ENCODE measurements around the gene C6orf89. TPM values are rescaled to one million over a fixed set of nuclear protein-coding genes. Genes with fewer than 3 reads are reported as not detected.

Gene C6orf89, protein sequence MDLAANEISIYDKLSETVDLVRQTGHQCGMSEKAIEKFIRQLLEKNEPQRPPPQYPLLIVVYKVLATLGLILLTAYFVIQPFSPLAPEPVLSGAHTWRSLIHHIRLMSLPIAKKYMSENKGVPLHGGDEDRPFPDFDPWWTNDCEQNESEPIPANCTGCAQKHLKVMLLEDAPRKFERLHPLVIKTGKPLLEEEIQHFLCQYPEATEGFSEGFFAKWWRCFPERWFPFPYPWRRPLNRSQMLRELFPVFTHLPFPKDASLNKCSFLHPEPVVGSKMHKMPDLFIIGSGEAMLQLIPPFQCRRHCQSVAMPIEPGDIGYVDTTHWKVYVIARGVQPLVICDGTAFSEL
- 10 to 100 TPM; 26.8 to 54.2 (median 43.8) TPM for polyA plus RNA-seq

DNA sequence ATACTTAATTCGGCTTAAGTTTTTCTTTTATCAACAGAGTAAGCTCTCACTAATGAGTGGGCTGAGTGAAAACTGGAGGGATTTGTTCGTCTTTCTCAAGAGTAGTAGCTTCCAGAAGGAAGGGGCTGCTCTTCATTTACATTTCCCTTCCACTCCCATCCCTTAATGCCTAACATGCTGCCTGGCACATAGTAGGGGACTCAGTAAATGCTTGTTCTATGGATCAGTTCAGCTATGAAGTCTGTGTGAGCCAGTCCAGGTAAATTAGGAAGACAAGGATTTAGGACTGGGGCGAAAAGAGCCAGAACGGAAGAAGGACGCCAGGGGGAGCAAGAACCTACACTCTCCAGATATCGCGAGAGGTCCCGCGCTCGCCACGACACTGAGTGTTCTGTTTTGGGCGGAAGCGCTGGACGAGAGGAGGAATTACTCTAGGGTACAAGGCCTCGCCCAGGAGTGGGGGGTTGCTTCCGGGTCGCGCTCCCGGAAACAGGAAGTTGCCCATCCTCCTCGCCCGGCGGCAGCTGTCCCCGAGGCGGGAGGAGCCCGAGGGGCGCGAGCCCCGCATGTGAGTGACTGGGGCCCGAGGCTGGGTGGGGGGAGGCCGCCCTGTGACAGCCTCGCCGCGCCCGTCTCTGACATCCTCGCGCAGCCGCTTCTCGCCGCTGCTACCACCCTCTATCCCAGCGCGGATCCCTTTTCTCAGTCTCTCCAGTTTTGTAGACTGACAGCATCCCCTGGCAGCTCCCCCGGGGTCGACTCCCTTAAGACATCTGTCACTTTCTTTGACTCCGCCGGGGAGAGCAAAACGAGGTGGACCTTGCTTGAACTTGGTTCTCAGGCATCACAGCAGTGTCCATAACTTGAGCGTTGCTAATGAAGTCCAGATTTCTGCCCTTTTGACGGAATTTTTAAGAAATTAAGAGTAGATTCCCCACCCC, at the start of gene C6orf89:
Gene C6orf89, plus strand, starts transcription at position 492 of the 941 bp plus-strand sequence. CDS start 13,493 bp downstream, outside the sequence.
- peak within 1 kb of the TSS; percentile 91 to 95 (median 93) for H3K27ac Mint-ChIP-seq
- H3K4me3 Mint-ChIP-seq = peak within 1 kb of the TSS; percentile 88 to 92 (median 91)
- no peaks in the 10 kb centered on the region for H3K36me3 Mint-ChIP-seq
- H3K9me3 Mint-ChIP-seq = no peaks in the 10 kb centered on the region
- H3K4me1 Mint-ChIP-seq = peaks cover 31 to 48% of the 10 kb centered on the region in 2 donors
- DNase-seq = peak; percentile 96 to 97 (median 96)
- H3K27me3 Mint-ChIP-seq (ENCODE audit: low read depth in 3 of 3) = peaks cover 0 to 5% (median 0%) of the 10 kb centered on the region in 3 donors

DNA sequence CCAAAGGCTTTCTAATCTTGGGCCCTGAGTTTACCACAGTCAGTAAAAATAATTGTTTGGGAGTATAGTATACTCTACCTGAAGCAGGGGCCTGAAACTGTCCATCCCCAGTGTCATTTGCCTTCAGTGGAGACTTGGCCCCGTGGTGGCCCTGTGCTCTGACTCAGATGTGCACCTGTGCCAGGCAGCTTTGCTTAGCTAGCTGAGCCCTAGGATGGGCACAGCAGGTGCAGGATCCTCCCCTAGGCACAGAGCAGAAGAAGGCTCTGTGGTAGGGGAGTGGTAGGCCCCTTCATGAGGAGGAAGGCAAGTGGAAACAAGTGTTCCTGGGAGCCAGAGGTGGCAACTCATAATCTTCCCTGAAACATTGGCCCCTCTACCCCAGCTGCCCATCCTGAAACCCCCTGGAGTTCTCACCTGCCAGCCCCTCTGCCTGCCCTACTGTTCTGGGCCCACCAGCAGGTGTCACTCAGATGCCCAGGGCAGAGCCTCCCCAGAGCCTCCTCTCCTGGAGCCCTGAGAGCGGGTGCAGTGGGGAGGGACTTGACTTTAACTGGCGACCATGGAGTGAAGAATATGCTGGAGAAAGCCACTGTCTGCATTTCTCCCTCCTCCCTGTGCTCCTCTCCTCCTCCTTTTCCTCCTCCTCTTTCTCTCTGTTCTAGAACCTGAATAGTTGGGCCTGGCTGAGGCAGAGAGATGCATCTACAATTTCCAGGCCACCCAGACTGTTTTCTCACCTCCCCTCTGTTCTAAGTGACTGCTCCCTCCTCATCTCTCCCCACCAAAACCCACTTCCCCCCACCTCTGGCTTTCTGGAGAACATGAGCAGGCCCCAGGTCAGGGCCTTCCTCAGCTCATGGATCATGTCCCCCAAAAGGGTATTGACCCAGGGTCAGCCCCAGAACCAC, 49.4 kb upstream of the C6orf89 start:
- DNase-seq = no peak
- Mint-ChIP-seq H3K27me3 (ENCODE audit: low read depth in 3 of 3) (peaks cover 8 to 15% (median 14%) of the 10 kb centered on the region in 3 donors), H3K36me3 (peaks cover 0 to 4% (median 0%) of the 10 kb centered on the region in 3 donors), H3K27ac (no peak overlapping the region), H3K4me3 (no peak overlapping the region), H3K9me3 (no peaks in the 10 kb centered on the region), H3K4me1 (peaks cover 8 to 15% of the 10 kb centered on the region in 2 donors)

DNA sequence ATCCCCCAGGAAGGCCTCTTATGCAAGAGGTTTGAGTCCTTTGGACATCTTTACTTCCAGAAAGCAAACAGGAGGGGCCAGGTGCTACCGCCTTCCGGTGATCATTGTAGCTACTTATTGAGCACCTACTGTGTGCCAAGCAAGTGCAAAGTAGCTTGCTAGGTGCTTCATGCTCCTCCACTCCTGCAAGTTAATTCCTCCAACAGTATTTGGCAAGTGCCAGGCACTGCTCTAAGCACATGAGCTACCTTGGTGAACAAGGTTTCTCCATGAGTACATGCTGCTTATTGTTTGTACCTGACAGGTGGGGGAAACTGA, 48.8 kb upstream of the C6orf89 start:
- Mint-ChIP-seq H3K27me3 (ENCODE audit: low read depth in 3 of 3) (peaks cover 8 to 16% (median 15%) of the 10 kb centered on the region in 3 donors), H3K27ac (no peak overlapping the region), H3K36me3 (peaks cover 0 to 4% (median 0%) of the 10 kb centered on the region in 3 donors), H3K9me3 (no peaks in the 10 kb centered on the region), H3K4me1 (peaks cover 8 to 15% of the 10 kb centered on the region in 2 donors), H3K4me3 (no peak overlapping the region)
- no peak for DNase-seq

DNA sequence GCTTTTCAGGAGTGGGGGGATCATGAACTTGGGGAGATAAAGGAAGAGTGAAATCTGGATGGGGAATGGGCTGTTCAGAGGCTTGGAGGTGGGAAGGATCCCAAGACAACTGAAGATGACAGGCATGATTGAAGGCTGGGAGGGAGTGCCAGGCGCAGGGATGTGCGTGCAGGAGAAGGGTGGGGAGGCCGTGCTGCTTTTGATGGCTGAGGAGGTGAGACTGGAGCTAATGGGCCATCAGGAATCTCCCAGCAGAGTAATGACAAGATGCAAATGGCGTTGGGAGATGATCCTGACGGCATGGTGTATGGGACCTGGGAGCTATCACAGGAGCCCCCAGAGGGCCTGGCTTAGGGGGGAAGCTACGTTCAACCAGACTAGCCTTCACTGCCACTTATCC, 48.1 kb upstream of the C6orf89 start:
- DNase-seq = no peak
- Mint-ChIP-seq H3K27me3 (ENCODE audit: low read depth in 3 of 3) (peaks cover 8 to 18% (median 15%) of the 10 kb centered on the region in 3 donors), H3K36me3 (peaks cover 0 to 4% (median 0%) of the 10 kb centered on the region in 3 donors), H3K9me3 (no peaks in the 10 kb centered on the region), H3K27ac (no peak overlapping the region), H3K4me1 (peaks cover 8 to 15% of the 10 kb centered on the region in 2 donors), H3K4me3 (peak overlapping the region in 1 of 5 donors; percentile 31)

DNA sequence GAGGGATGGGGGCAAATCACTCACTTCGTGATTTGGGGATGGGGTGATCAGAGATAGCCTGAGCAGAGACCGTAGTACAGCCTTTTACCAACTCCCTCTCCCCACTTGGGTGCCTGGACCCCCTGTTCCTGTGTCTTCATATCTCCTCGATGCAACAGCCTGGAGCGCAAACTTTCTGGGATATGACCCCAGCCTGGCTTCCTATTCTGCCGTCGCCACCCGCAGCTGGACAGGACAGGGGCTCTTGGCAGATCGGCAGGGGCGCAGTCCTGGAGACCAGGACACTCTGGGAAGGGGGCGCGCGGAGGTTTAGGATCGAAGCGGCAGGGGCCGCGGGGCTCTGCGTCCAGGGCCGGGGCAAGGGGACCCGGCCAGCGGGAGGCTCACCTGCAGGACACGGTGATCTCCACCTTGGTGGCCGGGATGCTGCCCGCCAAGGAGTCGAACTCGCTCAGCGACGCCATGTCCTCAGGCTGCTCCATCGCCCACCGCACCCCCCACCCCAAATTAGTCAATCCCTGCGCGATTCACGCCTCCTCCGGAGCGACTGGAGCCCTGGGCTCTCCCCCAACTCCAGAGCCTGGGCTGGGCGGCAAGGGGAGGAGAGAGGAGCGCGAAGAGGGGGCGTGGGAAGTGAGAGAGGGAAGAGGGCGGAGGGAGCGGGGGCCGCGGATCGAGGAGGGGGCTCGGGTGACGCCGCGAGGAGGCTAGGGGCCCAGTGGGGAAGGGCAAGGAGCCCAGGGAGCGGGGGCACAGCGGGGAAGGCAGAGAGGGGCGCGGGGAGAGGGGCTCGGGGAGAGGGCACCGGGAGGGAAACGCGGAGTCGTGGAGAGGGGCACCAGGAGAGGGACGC, 46.6 kb upstream of the C6orf89 start, which contains the start of gene CPNE5:
Gene CPNE5, minus strand, starts transcription at position 549 of the 853 bp plus-strand sequence. Its CDS starts 67 bp downstream, at position 482.
- no peak for DNase-seq
- Mint-ChIP-seq H3K27me3 (ENCODE audit: low read depth in 3 of 3) (peaks cover 8 to 18% (median 15%) of the 10 kb centered on the region in 3 donors), H3K9me3 (no peaks in the 10 kb centered on the region), H3K4me1 (peaks cover 8 to 15% of the 10 kb centered on the region in 2 donors), H3K36me3 (peaks cover 0 to 4% (median 0%) of the 10 kb centered on the region in 3 donors), H3K27ac (no peak within 1 kb of the TSS), H3K4me3 (peak within 1 kb of the TSS; percentile 62 to 80 (median 74))

DNA sequence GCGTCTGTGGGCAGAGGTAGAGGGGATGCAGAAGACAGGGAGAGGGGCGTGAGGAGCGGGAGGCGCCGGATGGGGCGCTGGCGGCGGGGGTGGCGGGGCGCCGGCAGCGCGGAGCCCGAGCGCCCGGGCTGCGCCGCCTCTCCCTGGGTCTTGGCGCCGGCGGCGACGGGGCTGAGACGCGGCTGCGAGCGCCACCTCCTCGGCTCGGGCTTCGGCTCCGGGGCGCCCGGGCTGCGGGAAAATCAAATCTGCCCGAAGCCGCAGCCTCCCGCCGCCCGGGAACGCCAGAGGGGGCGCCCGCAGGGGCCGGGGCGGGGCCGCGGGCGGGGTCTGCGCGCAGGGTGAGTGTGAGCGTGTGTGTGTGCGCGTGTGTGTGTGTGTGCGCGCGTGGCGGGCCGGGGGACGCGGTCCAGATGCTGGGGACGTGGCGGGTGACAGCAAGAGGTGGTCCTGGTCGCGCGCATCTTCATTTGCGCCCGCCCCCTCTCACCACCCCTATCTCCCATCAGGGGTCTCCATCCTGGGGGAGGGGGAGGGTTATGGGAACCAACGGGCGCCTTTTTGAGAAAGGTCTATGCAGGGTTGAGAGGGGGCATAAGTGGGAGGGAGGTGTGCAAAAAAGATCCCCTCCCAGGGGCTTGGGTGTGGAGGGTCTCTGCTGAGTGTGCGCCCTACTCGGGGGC, 45.9 kb upstream of the C6orf89 start:
- H3K4me1 Mint-ChIP-seq = peaks cover 8 to 15% of the 10 kb centered on the region in 2 donors
- no peaks in the 10 kb centered on the region for H3K9me3 Mint-ChIP-seq
- peak overlapping the region; percentile 62 to 80 (median 74) for H3K4me3 Mint-ChIP-seq
- H3K27me3 Mint-ChIP-seq (ENCODE audit: low read depth in 3 of 3) = peaks cover 8 to 18% (median 15%) of the 10 kb centered on the region in 3 donors
- H3K36me3 Mint-ChIP-seq = peaks cover 0 to 4% (median 0%) of the 10 kb centered on the region in 3 donors
- no peak overlapping the region for H3K27ac Mint-ChIP-seq
- peak; percentile 12 to 32 (median 14) for DNase-seq

DNA sequence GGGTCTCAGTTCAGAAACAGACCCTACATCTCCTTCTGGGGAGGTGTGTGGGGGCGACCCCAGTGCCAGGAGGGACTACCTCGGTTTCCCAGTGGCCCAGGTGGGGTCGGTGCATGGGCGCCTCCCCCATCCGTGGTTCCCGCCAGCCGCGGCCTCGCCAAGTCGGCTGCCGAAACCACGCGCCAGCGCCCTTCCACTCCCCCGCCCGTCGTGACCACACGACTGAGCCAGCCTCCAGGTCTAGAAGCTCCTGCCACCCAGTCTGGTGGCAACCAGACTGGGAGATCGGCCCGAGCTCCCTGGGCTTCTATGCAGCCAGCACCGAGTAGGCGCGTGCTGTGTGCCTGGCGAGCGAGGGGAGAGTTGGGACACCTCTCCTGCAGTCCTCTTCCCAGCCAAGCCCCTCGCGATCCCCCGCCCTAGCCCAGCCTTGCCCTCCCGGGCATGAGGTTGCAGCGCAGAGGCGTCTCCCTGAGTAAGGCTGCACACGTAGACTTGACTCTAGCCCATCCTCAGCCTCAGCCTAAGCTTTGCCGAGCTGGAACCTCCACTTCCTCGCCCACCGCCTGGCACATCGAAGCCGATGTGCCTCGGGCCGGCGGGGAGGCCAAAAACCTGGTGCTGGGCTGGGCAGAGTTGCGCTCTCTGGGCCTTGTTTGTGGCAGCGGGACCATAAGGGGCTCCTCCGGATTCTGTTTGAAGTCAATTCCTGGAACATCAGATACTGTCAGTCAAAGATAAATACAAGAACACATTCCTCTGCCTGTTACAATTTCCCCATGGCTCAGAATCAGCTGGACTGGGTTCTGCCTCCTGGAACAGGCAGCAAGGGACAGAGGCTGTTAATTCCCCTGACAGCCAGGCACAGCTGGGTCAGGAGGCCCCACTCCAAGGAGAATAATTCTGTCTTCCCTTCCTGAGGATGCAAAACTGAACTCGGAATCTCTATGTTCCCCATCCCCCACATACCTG, 45.0 kb upstream of the C6orf89 start:
- Mint-ChIP-seq H3K4me3 (peak overlapping the region; percentile 62 to 80 (median 76)), H3K4me1 (peaks cover 8 to 15% of the 10 kb centered on the region in 2 donors), H3K36me3 (peaks cover 0 to 4% (median 0%) of the 10 kb centered on the region in 3 donors), H3K27me3 (ENCODE audit: low read depth in 3 of 3) (peaks cover 7 to 18% (median 16%) of the 10 kb centered on the region in 3 donors), H3K27ac (no peak overlapping the region), H3K9me3 (no peaks in the 10 kb centered on the region)
- peak; percentile 40 to 50 (median 46) for DNase-seq

DNA sequence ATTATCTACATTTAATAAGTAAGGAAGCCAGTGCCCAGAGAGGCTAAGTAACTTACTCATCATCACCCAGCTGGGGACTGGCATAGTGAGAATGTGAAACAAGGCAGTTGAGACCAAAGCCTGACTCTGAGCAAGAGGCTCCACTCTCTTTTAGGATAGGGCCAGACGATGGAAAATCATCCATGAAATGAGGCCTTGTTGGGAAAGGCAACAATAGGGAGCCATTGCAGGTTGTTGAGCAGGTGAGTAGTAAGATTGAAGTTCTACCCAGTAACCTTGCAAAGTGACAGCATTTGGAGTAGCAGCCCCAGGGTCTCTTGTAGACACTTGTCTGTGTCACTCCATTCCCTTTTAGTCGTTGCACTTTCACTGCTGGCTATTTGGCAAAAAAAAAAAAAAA, 44.0 kb upstream of the C6orf89 start:
- Mint-ChIP-seq H3K4me3 (no peak overlapping the region), H3K27me3 (ENCODE audit: low read depth in 3 of 3) (peaks cover 7 to 21% (median 14%) of the 10 kb centered on the region in 3 donors), H3K4me1 (peaks cover 8 to 15% of the 10 kb centered on the region in 2 donors), H3K27ac (no peak overlapping the region), H3K36me3 (peaks cover 0 to 4% (median 0%) of the 10 kb centered on the region in 3 donors), H3K9me3 (peaks cover 0 to 1% (median 0%) of the 10 kb centered on the region in 6 donors)
- DNase-seq = no peak

DNA sequence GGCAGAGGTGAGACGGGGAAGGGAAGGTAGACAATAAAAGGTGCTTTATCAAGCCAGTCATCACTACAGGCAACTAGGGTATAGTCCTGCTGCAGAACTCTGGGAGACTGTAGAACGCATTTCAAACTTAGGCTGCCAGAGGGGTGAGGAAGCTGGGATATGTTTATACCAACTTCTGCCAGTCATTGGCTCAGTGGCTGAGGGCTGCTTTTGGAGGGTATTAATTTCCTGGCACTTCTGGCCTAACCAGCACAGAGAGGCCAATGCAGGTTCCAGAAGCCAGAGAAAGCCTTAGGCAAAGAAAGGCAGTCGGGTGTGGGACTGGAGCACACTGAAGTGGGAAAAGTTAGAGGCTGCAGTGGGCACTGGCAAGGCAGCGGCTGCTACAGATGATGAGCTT, 42.6 kb upstream of the C6orf89 start:
- no peak for DNase-seq
- no peak overlapping the region for H3K27ac Mint-ChIP-seq
- H3K9me3 Mint-ChIP-seq = peaks cover 0 to 1% (median 0%) of the 10 kb centered on the region in 6 donors
- H3K4me3 Mint-ChIP-seq = no peak overlapping the region
- peaks cover 8 to 15% of the 10 kb centered on the region in 2 donors for H3K4me1 Mint-ChIP-seq
- H3K36me3 Mint-ChIP-seq = no peaks in the 10 kb centered on the region
- H3K27me3 Mint-ChIP-seq (ENCODE audit: low read depth in 3 of 3) = peaks cover 7 to 14% (median 11%) of the 10 kb centered on the region in 3 donors

DNA sequence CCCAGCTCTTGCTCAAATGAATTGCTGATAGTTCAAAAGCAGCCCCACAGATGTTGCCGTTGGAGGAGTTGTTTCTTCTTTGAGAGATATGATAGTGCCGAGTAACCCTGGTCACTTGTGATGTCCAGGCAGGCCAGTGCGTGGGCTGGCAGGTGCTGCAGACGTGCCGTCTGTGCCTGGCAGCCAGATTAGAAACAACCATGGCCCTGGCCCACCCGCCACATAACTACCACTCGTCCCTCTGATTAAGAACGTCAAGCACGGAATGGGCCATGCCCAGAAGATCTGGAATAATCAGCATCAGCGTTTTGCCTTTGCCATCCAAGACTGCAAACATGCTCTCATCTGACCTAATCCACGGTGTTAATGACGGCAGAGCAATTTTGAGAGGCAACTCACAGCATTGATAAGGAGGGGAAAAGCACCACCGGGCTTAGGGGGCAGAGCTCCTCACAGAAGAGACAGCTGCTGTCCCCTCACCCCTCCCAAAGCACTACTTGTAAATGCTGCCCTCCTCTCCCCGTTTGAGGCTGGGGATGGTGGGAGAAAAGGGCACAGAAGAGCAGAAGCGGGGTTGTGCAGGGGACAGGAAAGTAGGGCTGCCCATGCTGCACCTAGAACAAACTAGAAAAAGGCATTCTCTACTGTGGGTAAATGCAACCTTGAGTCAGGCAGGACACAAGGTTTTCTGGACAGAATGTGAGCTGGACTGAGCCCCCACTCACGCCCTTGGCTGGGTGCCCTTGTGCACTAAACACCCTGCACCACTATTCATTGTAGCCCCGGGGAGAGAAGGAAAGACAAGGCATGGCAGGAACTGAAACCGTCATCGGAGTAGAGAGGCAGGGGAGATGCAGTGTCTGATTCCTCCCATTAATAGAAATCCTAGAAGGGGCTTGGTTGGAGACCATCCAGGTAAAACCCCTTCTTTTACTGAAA, 41.3 kb upstream of the C6orf89 start:
- H3K4me1 Mint-ChIP-seq = peaks cover 8 to 12% of the 10 kb centered on the region in 2 donors
- no peak for DNase-seq
- peaks cover 0 to 6% (median 0%) of the 10 kb centered on the region in 3 donors for H3K36me3 Mint-ChIP-seq
- peaks cover 3 to 10% (median 8%) of the 10 kb centered on the region in 3 donors for H3K27me3 Mint-ChIP-seq (ENCODE audit: low read depth in 3 of 3)
- no peak overlapping the region for H3K4me3 Mint-ChIP-seq
- no peak overlapping the region for H3K27ac Mint-ChIP-seq
- H3K9me3 Mint-ChIP-seq = peaks cover 0 to 3% (median 1%) of the 10 kb centered on the region in 6 donors

Data from immature natural killer cell (primary cell).